GM18867 (cell line): Measurements from ENCODE around the gene BGN.
A peak's percentile ranks its signal among the peaks of the same experiment; 100 is the strongest.

ENCODE experiments used
- ATAC-seq: cut with Tn5 transposase; IDR thresholded peaks from one replicate; pipeline ENCODE4 v1.9.1; 2021; ENCODE audit warnings: mild to moderate bottlenecking, moderate library complexity; ENCODE audit not compliant: unreplicated experiment

Gene BGN

DNA sequence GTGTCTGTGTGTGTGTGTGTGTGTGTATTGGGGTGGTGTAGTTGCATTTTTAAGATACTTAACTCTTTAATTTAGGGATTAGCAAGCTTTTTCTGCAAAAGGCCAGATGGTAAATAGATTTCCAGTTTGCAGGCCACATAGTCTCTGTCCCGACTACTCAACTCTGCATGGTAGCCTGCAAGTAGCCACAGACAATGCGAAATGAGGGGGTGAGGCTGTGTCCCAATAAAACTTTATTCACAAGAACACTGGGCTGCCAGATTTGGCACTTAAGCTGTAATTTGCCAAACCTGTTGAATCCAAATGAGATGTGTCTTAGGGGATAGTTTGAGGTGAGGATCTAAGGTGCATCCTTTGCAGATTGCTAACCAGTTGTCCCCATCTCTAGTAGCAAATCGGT, 29.5 kb downstream of the BGN start:
- no peak for ATAC-seq

DNA sequence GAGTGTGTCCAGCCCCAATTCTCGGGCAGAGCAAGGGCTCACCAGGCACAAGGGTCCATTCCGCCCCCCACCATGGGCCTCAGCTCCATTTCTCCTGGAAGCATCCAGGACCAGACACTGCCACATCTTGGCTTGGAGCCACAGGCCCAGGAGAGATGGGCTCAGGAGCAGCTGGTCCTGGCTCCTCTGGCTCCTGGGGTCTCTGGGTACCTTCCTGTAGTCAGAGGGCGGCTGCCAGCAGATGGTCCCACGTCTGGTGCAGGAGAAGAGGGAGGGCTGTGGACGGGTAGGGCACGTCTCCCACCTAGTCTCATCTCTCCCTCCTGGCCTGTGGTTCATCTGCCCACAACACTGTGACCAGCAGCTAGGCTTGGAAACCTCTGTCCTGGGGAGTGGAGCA, 30.7 kb downstream of the BGN start:
- ATAC-seq: no peak

DNA sequence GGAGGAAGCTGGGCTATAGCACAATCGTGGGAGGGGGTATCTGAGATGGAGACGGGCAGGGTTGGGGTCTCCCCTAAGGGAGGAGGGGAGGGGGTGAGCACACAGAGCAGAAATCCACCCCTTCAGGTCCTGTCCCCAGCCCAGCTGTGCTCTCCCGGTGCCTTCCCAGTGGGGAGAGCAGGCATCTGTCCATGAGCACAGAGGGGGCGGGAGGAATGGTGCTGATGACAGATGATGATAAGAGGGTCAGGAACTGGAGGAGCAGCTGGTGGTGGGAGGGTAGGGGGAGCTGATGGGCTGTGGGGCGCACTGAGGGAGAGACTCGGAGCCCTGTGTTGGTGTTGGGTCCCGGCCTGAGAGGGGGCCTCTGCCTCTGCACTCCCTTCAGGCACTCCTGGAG, 31.3 kb downstream of the BGN start:
- no peak for ATAC-seq

DNA sequence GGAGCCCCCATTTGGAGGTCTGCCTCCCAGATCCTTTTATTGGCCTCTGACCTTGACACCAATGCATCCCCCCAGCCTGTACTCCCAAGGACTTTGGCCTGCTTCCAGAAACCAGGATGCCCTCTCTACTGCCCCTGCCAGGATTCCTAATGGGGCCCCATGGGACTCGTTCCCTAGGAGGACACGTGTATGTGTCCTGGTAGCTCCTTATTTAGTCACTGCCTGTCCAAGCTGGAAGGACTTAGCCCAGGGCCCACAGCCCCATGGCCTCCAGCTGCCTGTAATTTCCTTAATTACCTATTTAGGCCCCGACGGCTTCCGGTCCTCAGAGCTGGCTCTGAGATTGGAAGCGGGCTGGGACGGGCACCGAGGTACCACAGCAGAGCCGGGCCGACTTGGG, 32.0 kb downstream of the BGN start:
- no peak for ATAC-seq

- ATAC-seq: no peak
Measured at GRCh38 chrX:153527208-153527607, 32.4 kb downstream of the BGN start.

- no peak for ATAC-seq
Measured at GRCh38 chrX:153530411-153531129, 35.8 kb downstream of the BGN start.

- ATAC-seq: no peak
Measured at GRCh38 chrX:153533091-153533490, 38.3 kb downstream of the BGN start.

- ATAC-seq: no peak
Measured at GRCh38 chrX:153537080-153537479, 42.3 kb downstream of the BGN start.

- no peak for ATAC-seq
Measured at GRCh38 chrX:153537526-153538295, 42.9 kb downstream of the BGN start.

DNA sequence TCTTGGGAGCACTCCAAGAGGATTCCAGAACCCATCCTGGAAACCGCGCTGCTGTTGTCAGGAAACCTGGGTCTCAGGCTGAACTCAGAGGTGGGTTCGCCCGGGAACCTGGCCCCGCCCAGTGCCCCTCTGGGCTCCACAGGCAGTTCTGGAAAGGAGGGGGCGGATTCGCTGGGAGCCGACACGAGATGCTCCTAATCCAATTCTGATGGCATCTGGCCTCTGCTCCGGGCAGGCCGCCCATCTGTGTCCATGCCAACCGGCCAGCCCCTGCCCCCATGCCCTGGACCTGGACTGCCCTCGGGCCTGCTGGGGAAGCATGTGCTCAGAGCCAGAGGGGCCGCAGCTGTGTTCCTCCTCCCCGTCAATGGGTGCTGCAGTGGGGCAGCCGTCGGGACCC, 43.6 kb downstream of the BGN start:
- no peak for ATAC-seq

- ATAC-seq: peak; percentile 84
Measured at GRCh38 chrX:153539171-153539978, 44.6 kb downstream of the BGN start.

DNA sequence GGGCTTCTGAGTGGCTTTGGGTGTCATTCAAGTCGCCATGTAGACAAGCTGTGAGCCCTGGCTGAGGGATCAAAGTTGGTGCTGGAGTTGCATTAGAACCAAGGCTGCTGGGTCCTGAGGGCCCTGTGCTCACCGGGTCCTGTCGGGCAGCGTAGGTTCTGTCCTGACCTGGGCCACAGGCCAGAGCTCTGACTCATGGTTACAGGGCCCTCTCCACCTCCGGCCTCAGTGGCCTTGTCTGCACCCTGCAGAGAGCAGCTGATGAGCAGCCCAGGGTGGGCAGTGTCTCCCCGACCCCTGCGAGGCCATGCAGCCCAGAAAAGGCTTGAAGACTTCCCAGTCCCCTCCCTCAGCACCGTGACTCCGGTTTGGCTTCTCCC, 45.2 kb downstream of the BGN start:
- peak; percentile 7 for ATAC-seq

- ATAC-seq: no peak
Measured at GRCh38 chrX:153544727-153545126, 49.9 kb downstream of the BGN start.

DNA sequence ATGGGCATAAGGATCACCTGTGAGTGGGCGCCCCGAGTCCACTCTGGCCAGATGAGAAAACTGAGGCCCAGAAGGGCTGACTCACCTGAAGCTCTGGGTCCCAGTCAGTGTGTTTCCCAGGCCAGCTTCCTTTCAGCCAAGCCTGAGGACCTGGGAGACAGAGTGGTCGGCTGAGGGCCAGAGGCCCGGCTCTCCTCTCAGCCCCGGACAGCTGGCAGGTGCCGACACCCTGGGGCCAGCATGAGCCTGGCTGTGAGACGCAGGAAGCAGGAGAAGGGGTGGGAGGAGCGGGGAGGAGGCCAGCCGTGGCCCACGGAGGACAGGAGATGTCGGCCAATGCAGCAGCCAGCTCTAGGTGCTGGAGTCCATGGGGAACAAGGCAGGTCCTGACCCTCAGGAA, 51.6 kb downstream of the BGN start:
- ATAC-seq: no peak

GRCh38 chrX:153547195-153547594, 52.4 kb downstream of the BGN start:
- ATAC-seq: no peak

- ATAC-seq: no peak
Measured at GRCh38 chrX:153549231-153549630, 54.5 kb downstream of the BGN start.

GRCh38 chrX:153549807-153550206, 55.0 kb downstream of the BGN start:
- ATAC-seq: no peak

DNA sequence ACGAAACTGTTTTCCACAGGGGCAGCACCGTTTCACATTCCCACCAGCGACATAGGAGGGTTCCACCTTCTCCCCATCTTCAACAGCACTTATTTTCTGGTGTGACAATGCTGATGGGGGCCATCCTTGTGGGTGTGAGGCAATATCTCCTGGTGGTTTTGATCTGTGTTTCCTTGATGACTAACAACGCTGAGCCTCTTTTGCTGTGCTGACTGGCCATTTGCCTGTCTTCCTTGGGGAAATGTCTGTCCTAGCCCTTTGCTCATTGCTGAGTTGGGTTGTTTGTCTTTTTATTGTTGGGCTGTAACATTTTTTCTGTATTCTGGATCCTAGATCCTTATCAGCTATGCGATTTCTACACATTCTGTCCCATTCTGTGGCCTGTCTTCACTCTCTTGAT, 56.4 kb downstream of the BGN start:
- ATAC-seq: no peak

- ATAC-seq: no peak
Measured at GRCh38 chrX:153554519-153555167, 59.9 kb downstream of the BGN start.

- ATAC-seq: no peak
Measured at GRCh38 chrX:153556767-153557166, 62.0 kb downstream of the BGN start.

DNA sequence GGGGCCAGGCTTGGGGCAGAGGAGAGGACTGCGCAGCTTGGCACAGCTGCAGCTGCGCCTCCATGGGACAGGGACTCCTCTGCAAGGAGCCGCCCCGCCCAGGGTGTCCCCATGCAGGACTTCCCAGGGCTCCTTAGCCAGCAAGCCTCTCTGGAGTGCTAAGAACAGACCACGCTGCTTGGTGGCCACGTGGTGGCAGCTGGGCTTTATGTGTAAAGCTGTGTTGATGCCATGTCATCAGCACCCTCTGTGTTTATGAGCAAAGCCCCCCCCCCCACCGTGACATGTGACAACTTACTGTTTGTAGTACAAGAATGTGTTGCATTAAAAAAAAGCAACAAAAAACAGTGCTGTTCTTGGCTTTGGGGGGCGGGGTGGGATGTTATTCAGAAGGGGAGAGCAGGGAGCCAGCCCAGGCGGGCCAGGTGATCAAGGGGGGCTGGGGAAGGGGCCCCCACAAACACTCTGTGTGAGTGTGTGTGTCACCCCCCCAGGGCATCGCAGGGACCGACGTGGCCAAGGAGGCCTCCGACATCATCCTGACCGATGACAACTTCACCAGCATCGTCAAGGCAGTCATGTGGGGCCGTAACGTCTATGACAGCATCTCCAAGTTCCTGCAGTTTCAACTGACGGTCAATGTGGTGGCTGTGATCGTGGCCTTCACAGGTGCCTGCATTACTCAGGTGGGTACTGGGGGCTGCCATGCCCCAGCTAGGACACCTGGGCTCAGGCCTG, 63.0 kb downstream of the BGN start:
- ATAC-seq: no peak
